Left colon (tissue), 2 donors: ENCODE measurements around the gene CEP164. TPM values are rescaled to one million over a fixed set of nuclear protein-coding genes. Genes with fewer than 3 reads are reported as not detected.

Experiments
- ATAC-seq: fragments of 200-7000 bp; cut with Tn5 transposase; one replicate; pipeline ENCODE4 v1.9.1; 2020; ENCODE audit warnings: mild to moderate bottlenecking, moderate library complexity
- DNase-seq, 2 donors: peaks; one replicate each; pipeline ENCODE4 v3.0.0-alpha.2; 2020
- intact Hi-C, 2 donors: fragments of 100-400 bp; cut with DNase I in 1 of 2; cut with micrococcal nuclease in 1 of 2; formaldehyde crosslinking; loops; one replicate each; pipeline versions ENCODE4 v1.11.2 to v1.14.0; 2022; cut with DNase I, micrococcal nuclease
- total RNA-seq, 2 donors: library from RNA; stranded (reverse); fragmentation: NEBNext Ultra II Directional; extraction: Animal tissue kit (Norgen Biotek cat#: 25700); gene quantifications; one replicate each; pipeline ENCODE4 v1.2.1, GENCODE V29; 2021
- donor health status: DM: no; HTN: no; CAD: no.
- donor health status: DM: yes; HTN: yes; CAD: no.

The CEP164 gene
- total RNA-seq, 2 donors from 2014 or later, result 14.2 to 14.9 TPM

GRCh38 chr11:117335399-117335798 lies 7.7 kb downstream of the CEP164 start:
- DNase-seq, result no peak
- intact Hi-C loops, result no loop called here
- no peak for ATAC-seq

- ATAC-seq (no peak), DNase-seq (no peak)
- intact Hi-C loops, result no loop called here
These were observed 9.4 kb downstream of the CEP164 start for GRCh38 chr11:117337076-117337475.

- ATAC-seq (no peak), DNase-seq (no peak)
- intact Hi-C loops, result no loop called here
These were observed 17.4 kb downstream of the CEP164 start for GRCh38 chr11:117345039-117345438.

GRCh38 chr11:117354550-117354949 lies 26.9 kb downstream of the CEP164 start:
- no peak for DNase-seq
- intact Hi-C loops, result no loop called here
- ATAC-seq, result no peak

GRCh38 chr11:117356126-117356890 lies 28.7 kb downstream of the CEP164 start:
- no peak for DNase-seq
- no peak for ATAC-seq
- intact Hi-C loops, result no loop called here

GRCh38 chr11:117361432-117361831 lies 33.8 kb downstream of the CEP164 start:
- intact Hi-C loops, result no loop called here
- no peak for DNase-seq
- ATAC-seq, result no peak

GRCh38 chr11:117366248-117366647 lies 38.6 kb downstream of the CEP164 start:
- ATAC-seq, result no peak
- DNase-seq, result no peak
- intact Hi-C loops, result no loop called here

GRCh38 chr11:117366875-117367274 lies 39.2 kb downstream of the CEP164 start:
- intact Hi-C loops, result no loop called here
- no peak for ATAC-seq
- DNase-seq, result no peak

- ATAC-seq (no peak), DNase-seq (no peak)
- intact Hi-C loops, result no loop called here
These were observed 41.9 kb downstream of the CEP164 start for GRCh38 chr11:117369534-117369933.

GRCh38 chr11:117371453-117371852 lies 43.8 kb downstream of the CEP164 start:
- DNase-seq (no peak), ATAC-seq (no peak)
- intact Hi-C loops, result no loop called here

- intact Hi-C loops, result no loop called here
- no peak for DNase-seq
- ATAC-seq, result no peak
These were observed 46.8 kb downstream of the CEP164 start for GRCh38 chr11:117374316-117375055.

- intact Hi-C loops, result no loop called here
- ATAC-seq (no peak), DNase-seq (no peak)
These were observed 48.3 kb downstream of the CEP164 start for GRCh38 chr11:117375960-117376359.

- intact Hi-C loops, result no loop called here
- DNase-seq, result no peak
- no peak for ATAC-seq
These were observed 48.9 kb downstream of the CEP164 start for GRCh38 chr11:117376517-117376916.

GRCh38 chr11:117378976-117379865 lies 51.6 kb downstream of the CEP164 start:
- ATAC-seq, result no peak
- no peak for DNase-seq
- intact Hi-C loops, result no loop called here

- intact Hi-C loops, result no loop called here
- ATAC-seq (no peak), DNase-seq (no peak)
These were observed 53.0 kb downstream of the CEP164 start for GRCh38 chr11:117380676-117381075.

- ATAC-seq (no peak), DNase-seq (no peak)
- intact Hi-C loops, result no loop called here
These were observed 54.1 kb downstream of the CEP164 start for GRCh38 chr11:117381481-117382387.

- intact Hi-C loops, result no loop called here
- DNase-seq (no peak), ATAC-seq (no peak)
These were observed 55.1 kb downstream of the CEP164 start for GRCh38 chr11:117382746-117383145.

- no peak for ATAC-seq
- intact Hi-C loops, result no loop called here
- no peak for DNase-seq
These were observed 56.4 kb downstream of the CEP164 start for GRCh38 chr11:117384045-117384444.

GRCh38 chr11:117385471-117385870 lies 57.8 kb downstream of the CEP164 start:
- no peak for DNase-seq
- ATAC-seq, result no peak
- intact Hi-C loops, result no loop called here
